Stimulated activated CD8-positive, alpha-beta memory T cell treated with anti-CD3 and anti-CD28 coated beads, Interleukin-2, amount 100 ng/mL, for 48 hours (primary cell): ENCODE results near the gene PPHLN1.
"Not testable (repeated sequence)": the region's sequence is repeated elsewhere in the genome, so short reads cannot be mapped to it uniquely, and the experiment has no call there.

Experiments
- DNase-seq, 2 donors: peaks; one replicate each; pipeline ENCODE4 v3.0.0-alpha.2; 2020; ENCODE audit warnings: low read depth in 2 of 2

The PPHLN1 gene

GRCh38 chr12:42323856-42324255, 2.1 kb upstream of the PPHLN1 start:
- DNase-seq = no peak

- no peak for DNase-seq
These were observed 678 bp upstream of the PPHLN1 start for GRCh38 chr12:42325326-42325652.

- DNase-seq = no peak
These were observed 717 bp downstream of the PPHLN1 start for GRCh38 chr12:42326541-42327226.

GRCh38 chr12:42327227-42327590, 1.2 kb downstream of the PPHLN1 start:
- no peak for DNase-seq

- DNase-seq = not testable (repeated sequence)
These were observed 4.1 kb downstream of the PPHLN1 start for GRCh38 chr12:42330097-42330496.

GRCh38 chr12:42332301-42333285, 6.6 kb downstream of the PPHLN1 start:
- no peak for DNase-seq

GRCh38 chr12:42336286-42336685, 10.3 kb downstream of the PPHLN1 start:
- DNase-seq = no peak

- no peak for DNase-seq
These were observed 12.3 kb downstream of the PPHLN1 start for GRCh38 chr12:42338280-42338679.

GRCh38 chr12:42342028-42342427, 16.1 kb downstream of the PPHLN1 start:
- DNase-seq = no peak

- no peak for DNase-seq
These were observed 17.8 kb downstream of the PPHLN1 start for GRCh38 chr12:42343721-42344120.

- DNase-seq = no peak
These were observed 20.5 kb downstream of the PPHLN1 start for GRCh38 chr12:42346403-42347002.

- not testable (repeated sequence) for DNase-seq
These were observed 23.4 kb downstream of the PPHLN1 start for GRCh38 chr12:42349119-42350020.

- not testable (repeated sequence) for DNase-seq
These were observed 24.0 kb downstream of the PPHLN1 start for GRCh38 chr12:42350021-42350407.

- DNase-seq = no peak
These were observed 30.4 kb downstream of the PPHLN1 start for GRCh38 chr12:42356344-42356743.

GRCh38 chr12:42360747-42361403, 34.9 kb downstream of the PPHLN1 start:
- DNase-seq = no peak

GRCh38 chr12:42361909-42362646, 36.1 kb downstream of the PPHLN1 start:
- DNase-seq = no peak

- DNase-seq = no peak
These were observed 36.8 kb downstream of the PPHLN1 start for GRCh38 chr12:42362647-42363260.

- DNase-seq = no peak
These were observed 38.7 kb downstream of the PPHLN1 start for GRCh38 chr12:42364692-42365091.

GRCh38 chr12:42365486-42365885, 39.5 kb downstream of the PPHLN1 start:
- DNase-seq = no peak

GRCh38 chr12:42370013-42370412, 44.0 kb downstream of the PPHLN1 start:
- DNase-seq = no peak
